HEK293 (cell line): ENCODE data around the gene KCTD1.
A peak's percentile ranks its signal among the peaks of the same experiment; 100 is the strongest.

Experiments
- CTCF ChIA-PET: fragments of 350-600 bp; formaldehyde crosslinking; extraction: SDS; loops from one replicate; lab custom pipeline; 2021; ENCODE audit warnings: antibody characterized with exemption; lab: Yijun Ruan, JAX
- POLR2A ChIA-PET: fragments of 300-600 bp; formaldehyde crosslinking; extraction: SDS; loops from one replicate; lab custom pipeline; 2020; ENCODE audit warnings: antibody characterized with exemption, inconsistent platforms; lab: Yijun Ruan, JAX
- H3K27ac ChIP-seq: fragments of 200-500 bp; sonication (Bioruptor generic); 2 replicates; pipeline ENCODE4 v1.5.1; 2014; ENCODE audit warnings: low read depth, low read length, control low read depth, inconsistent platforms; ENCODE audit errors: extremely low read depth
- H3K36me3 ChIP-seq, 2 experiments: fragments of 200-500 bp in 1 of 2; sonication (Bioruptor generic) in 1 of 2; 1 replicate in 1 of 2; 2 replicates in 1 of 2; pipeline ENCODE4 v1.5.1; 2014 to 2017; ENCODE audit warnings: inconsistent platforms in 2 of 2, low read length in 2 of 2; ENCODE audit not compliant: control insufficient read depth in 2 of 2, insufficient read depth in 1 of 2
- H3K4me1 ChIP-seq: fragments of 200-500 bp; sonication (Bioruptor generic); 2 replicates; pipeline ENCODE4 v1.5.1; 2014; ENCODE audit warnings: mild to moderate bottlenecking, low read length, inconsistent platforms; ENCODE audit not compliant: control insufficient read depth, insufficient read depth
- H3K4me3 ChIP-seq: 2 replicates; pipeline ENCODE4 v1.5.1; 2011; ENCODE audit warnings: low read depth, mild to moderate bottlenecking, control low read depth, low read length, moderate library complexity
- H3K9me3 ChIP-seq: fragments of 200-500 bp; sonication (Bioruptor generic); 2 replicates; pipeline ENCODE4 v1.5.1; 2014; ENCODE audit warnings: low read depth, low read length, inconsistent platforms; ENCODE audit not compliant: control insufficient read depth, insufficient read depth
- EGR2 ChIP-seq: fragments of 450-650 bp; formaldehyde crosslinking; IDR thresholded peaks from 2 replicates; pipeline ENCODE4 v1.5.1; 2016; ENCODE audit warnings: low read depth, missing biosample characterization, missing genetic modification characterization
- IKZF3 ChIP-seq: fragments of 450-650 bp; IDR thresholded peaks from 2 replicates; pipeline ENCODE4 v1.5.0; 2018; ENCODE audit warnings: missing biosample characterization, mild to moderate bottlenecking, missing genetic modification characterization, moderate library complexity
- KLF1 ChIP-seq: fragments of 450-650 bp; formaldehyde crosslinking; IDR thresholded peaks from 2 replicates; pipeline ENCODE4 v1.5.1; 2016; ENCODE audit warnings: missing biosample characterization, missing genetic modification characterization
- OVOL3 ChIP-seq: fragments of 450-650 bp; formaldehyde crosslinking; IDR thresholded peaks from 2 replicates; pipeline ENCODE4 v1.5.1; 2016; ENCODE audit warnings: missing biosample characterization, missing genetic modification characterization
- PRDM10 ChIP-seq: fragments of 450-650 bp; formaldehyde crosslinking; IDR thresholded peaks from 2 replicates; pipeline ENCODE4 v1.5.1; 2016; ENCODE audit warnings: missing biosample characterization, missing genetic modification characterization
- PRDM2 ChIP-seq: fragments of 450-650 bp; formaldehyde crosslinking; IDR thresholded peaks from 2 replicates; pipeline ENCODE4 v1.5.1; 2016; ENCODE audit warnings: missing biosample characterization, missing genetic modification characterization, borderline replicate concordance
- SCRT2 ChIP-seq: fragments of 450-650 bp; formaldehyde crosslinking; IDR thresholded peaks from 2 replicates; pipeline ENCODE4 v1.5.1; 2016; ENCODE audit warnings: missing biosample characterization, missing genetic modification characterization
- TCF7L2 ChIP-seq: IDR thresholded peaks from 2 replicates; pipeline ENCODE4 v1.6.1; 2011; ENCODE audit warnings: low read depth, mild to moderate bottlenecking, inconsistent platforms, low read length, moderate library complexity, borderline replicate concordance
- ZFP3 ChIP-seq: fragments of 450-650 bp; formaldehyde crosslinking; IDR thresholded peaks from 2 replicates; pipeline ENCODE4 v1.5.1; 2016; ENCODE audit warnings: low read depth, missing biosample characterization, missing genetic modification characterization
- ZNF529 ChIP-seq: fragments of 450-650 bp; formaldehyde crosslinking; IDR thresholded peaks from 2 replicates; pipeline ENCODE4 v1.5.1; 2017; ENCODE audit warnings: missing genetic modification characterization, missing biosample characterization; ENCODE audit not compliant: insufficient replicate concordance
- ZNF561 ChIP-seq: fragments of 450-650 bp; IDR thresholded peaks from 2 replicates; pipeline ENCODE4 v1.5.1; 2018; ENCODE audit warnings: missing biosample characterization, missing genetic modification characterization, borderline replicate concordance

KCTD1 gene

GRCh38 chr18:26579941-26580618, 31.7 kb upstream of the KCTD1 start:
- ChIA-PET POLR2A (interaction anchor here (0.9 kb wide), 1 partner anchor 32 kb away, joined by 4 read pairs; the partner anchor contains the start of gene KCTD1), CTCF (interaction anchor here (0.5 to 1.7 kb wide), 3 partner anchors 13 to 32 kb away, joined by 4 read pairs; partner anchors contain the start of gene KCTD1)
- peak; percentile 55; the same call in 1 of the 2 replicates for TF ChIP-seq KLF1 (tag by site-specific recombination)
- TF ChIP-seq PRDM10: 0 out of 2 replicates have a peak, but pooled peaks have one; percentile 33
- TF ChIP-seq PRDM2: no peak
- Histone ChIP-seq H3K27ac (no peak overlapping the region), H3K4me1 (peaks cover 3% of the 10 kb centered on the region), H3K9me3 (no peaks in the 10 kb centered on the region), H3K36me3 (no peaks in the 10 kb centered on the region), H3K4me3 (no peak overlapping the region)

GRCh38 chr18:26575865-26576217, 27.5 kb upstream of the KCTD1 start:
- Histone ChIP-seq H3K4me3 (no peak overlapping the region), H3K9me3 (no peaks in the 10 kb centered on the region), H3K4me1 (peaks cover 9% of the 10 kb centered on the region), H3K36me3 (no peaks in the 10 kb centered on the region), H3K27ac (peak overlapping the region; percentile 33; the same call in 1 of the 2 replicates)
- ChIA-PET POLR2A (interaction anchor here (2.7 kb wide), 1 partner anchor 27 kb away, joined by 13 read pairs; the partner anchor contains the start of gene KCTD1), CTCF (no interaction called here)
- TF ChIP-seq TCF7L2 (no peak), OVOL3 (no peak), EGR2 (tag by site-specific recombination) (no peak), IKZF3 (tag by site-specific recombination) (no peak), ZFP3 (tag by site-specific recombination) (no peak), SCRT2 (tag by site-specific recombination) (no peak), ZNF561 (tag by site-specific recombination) (no peak), ZNF529 (tag by site-specific recombination) (no peak)
